ENCODE results near the gene FOXP1.

GRCh38 chr3:71048948-71049347 lies 534.6 kb downstream of the FOXP1 start:
- no peak for TF ChIP-seq CTCF (IDR thresholded peaks at IDR 0.05)
- no peak for TF ChIP-seq EZH2 (IDR thresholded peaks at IDR 0.05)
- TF ChIP-seq EZH2phosphoT487 (IDR thresholded peaks at IDR 0.05) = no peak

Measured in neural progenitor cell (in vitro differentiated cells).